WTC11 (cell line): ENCODE measurements around the gene ZC3H7B. TPM values are rescaled to one million over a fixed set of nuclear protein-coding genes. Genes with fewer than 3 reads are reported as not detected.
A peak's percentile ranks its signal among the peaks of the same experiment; 100 is the strongest.

ENCODE experiments used
- ATAC-seq: fragments of 200-7000 bp; cut with Tn5 transposase; 2 replicates; pipeline ENCODE4 v1.10.0; 2021; ENCODE audit warnings: mild to moderate bottlenecking, moderate library complexity
- CTCF ChIA-PET: fragments of 300-600 bp; sonication (Branson Sonifier 250); formaldehyde crosslinking; loops from one replicate; lab custom pipeline; 2021; ENCODE audit warnings: antibody characterized with exemption; lab: Charles Lee
- POLR2A ChIA-PET: fragments of 350-600 bp; sonication (Branson Sonifier 250); formaldehyde crosslinking; loops from one replicate; lab custom pipeline; 2021; ENCODE audit warnings: antibody characterized with exemption; lab: Charles Lee
- DNase-seq: peaks from one replicate; pipeline ENCODE4 v3.0.0; 2021; ENCODE audit warnings: low spot score
- H3K27ac Mint-ChIP-seq: 2 replicates; pipeline ENCODE4 v1.8.0; 2021; ENCODE audit warnings: mixed read lengths
- H3K27me3 Mint-ChIP-seq: 2 replicates; pipeline ENCODE4 v1.8.0; 2021; ENCODE audit warnings: low read depth, mild to moderate bottlenecking, moderate library complexity, mixed read lengths
- H3K36me3 Mint-ChIP-seq: 2 replicates; pipeline ENCODE4 v1.8.0; 2021; ENCODE audit warnings: mixed read lengths
- H3K4me1 Mint-ChIP-seq: 2 replicates; pipeline ENCODE4 v1.8.0; 2022; ENCODE audit warnings: mixed read lengths
- H3K4me3 Mint-ChIP-seq: 2 replicates; pipeline ENCODE4 v1.8.0; 2021; ENCODE audit warnings: mild to moderate bottlenecking, moderate library complexity, mixed read lengths
- H3K9me3 Mint-ChIP-seq: 2 replicates; pipeline ENCODE4 v1.8.0; 2021; ENCODE audit warnings: mixed read lengths
- CDX4 ChIP-seq: fragments of 250-450 bp; sonication (Bioruptor Pico); IDR thresholded peaks from 2 replicates; pipeline ENCODE4 v1.9.0; 2021; ENCODE audit warnings: moderate library complexity, mild to moderate bottlenecking, inconsistent platforms, borderline replicate concordance
- CREB1 ChIP-seq: sonication (generic); formaldehyde crosslinking; IDR thresholded peaks from 2 replicates; pipeline ENCODE4 v1.8.0; 2023; ENCODE audit warnings: mild to moderate bottlenecking, missing genetic modification reagents
- CTCF ChIP-seq: fragments of 200-600 bp; IDR thresholded peaks from 2 replicates; pipeline ENCODE4 v1.8.0; 2022; ENCODE audit warnings: antibody characterized with exemption
- E2F1 ChIP-seq: sonication (generic); formaldehyde crosslinking; IDR thresholded peaks from 2 replicates; pipeline ENCODE4 v1.8.0; 2022; ENCODE audit warnings: mild to moderate bottlenecking, missing genetic modification reagents
- ERG ChIP-seq: fragments of 250-450 bp; sonication (Bioruptor Pico); IDR thresholded peaks from 2 replicates; pipeline ENCODE4 v1.8.0; 2021; ENCODE audit warnings: mild to moderate bottlenecking
- FOXP1 ChIP-seq: sonication (generic); formaldehyde crosslinking; IDR thresholded peaks from 2 replicates; pipeline ENCODE4 v1.8.0; 2022; ENCODE audit warnings: missing genetic modification reagents, mild to moderate bottlenecking, moderate library complexity, borderline replicate concordance
- JAZF1 ChIP-seq: fragments of 250-450 bp; sonication (Bioruptor Pico); IDR thresholded peaks from 2 replicates; pipeline ENCODE4 v1.9.0; 2021; ENCODE audit warnings: moderate library complexity, mild to moderate bottlenecking, inconsistent platforms
- JUN ChIP-seq: sonication (generic); formaldehyde crosslinking; IDR thresholded peaks from 2 replicates; pipeline ENCODE4 v1.8.0; 2023; ENCODE audit warnings: mild to moderate bottlenecking, missing genetic modification reagents
- PREB ChIP-seq: sonication (generic); formaldehyde crosslinking; IDR thresholded peaks from 2 replicates; pipeline ENCODE4 v1.8.1; 2022; ENCODE audit warnings: mild to moderate bottlenecking, missing genetic modification reagents, moderate library complexity, borderline replicate concordance
- PRRX2 ChIP-seq: fragments of 250-450 bp; sonication (Bioruptor Pico); IDR thresholded peaks from 2 replicates; pipeline ENCODE4 v1.8.0; 2021; ENCODE audit warnings: mild to moderate bottlenecking
- ZNF317 ChIP-seq: sonication (generic); formaldehyde crosslinking; IDR thresholded peaks from 2 replicates; pipeline ENCODE4 v1.8.1; 2023; ENCODE audit warnings: low read depth, mild to moderate bottlenecking, moderate library complexity, missing genetic modification reagents, borderline replicate concordance
- total RNA-seq: library from RNA; stranded (reverse); gene quantifications from 3 replicates; pipeline ENCODE4 v1.2.3, GENCODE V29; 2021
- TF ChIP-seq, protein P1 (sequence below): sonication (generic); formaldehyde crosslinking; IDR thresholded peaks from 2 replicates; pipeline ENCODE4 v1.8.0; 2023; ENCODE audit warnings: missing genetic modification reagents, mild to moderate bottlenecking, borderline replicate concordance
- TF ChIP-seq, protein P2 (sequence below): sonication (generic); formaldehyde crosslinking; IDR thresholded peaks from 2 replicates; pipeline ENCODE4 v1.8.1; 2023; ENCODE audit warnings: mild to moderate bottlenecking, missing genetic modification reagents, borderline replicate concordance
- TF ChIP-seq, protein P3 (sequence below): sonication (generic); formaldehyde crosslinking; IDR thresholded peaks from 2 replicates; pipeline ENCODE4 v1.8.1; 2022; ENCODE audit warnings: low read depth, missing genetic modification reagents, borderline replicate concordance
- TF ChIP-seq, protein P4 (sequence below): sonication (generic); formaldehyde crosslinking; IDR thresholded peaks from 2 replicates; pipeline ENCODE4 v1.8.1; 2023; ENCODE audit warnings: mild to moderate bottlenecking, missing genetic modification reagents, moderate library complexity

The ZC3H7B gene
- total RNA-seq, 1 experiment from 2014 or later, result 64.7 TPM

GRCh38 chr22:41382098-41382578 lies 80.8 kb downstream of the ZC3H7B start:
- H3K9me3 Mint-ChIP-seq, result no peaks in the 10 kb centered on the region
- DNase-seq, result peak; percentile 70
- ChIA-PET POLR2A (interaction anchor here (0.9 to 3.7 kb wide), 18 partner anchors 9 to 431 kb away, joined by 3 to 24 read pairs (median 5); partner anchors contain the start of genes ACO2, PHF5A, PMM1 and POLR3H), CTCF (interaction anchor here (0.7 to 3.3 kb wide), 21 partner anchors 15 to 239 kb away, joined by 3 to 42 read pairs (median 6); partner anchors contain the start of genes ACO2, DESI1, PHF5A and PMM1)
- H3K4me1 Mint-ChIP-seq, result peaks cover 21% of the 10 kb centered on the region
- peak overlapping the region; percentile 49; the same call in 1 of the 2 replicates for H3K27ac Mint-ChIP-seq
- ATAC-seq, result peak; percentile 44
- no peaks in the 10 kb centered on the region for H3K36me3 Mint-ChIP-seq
- H3K4me3 Mint-ChIP-seq, result peak overlapping the region; percentile 75
- TF ChIP-seq FOXP1 (CRISPR knock-in tag), result no peak
- TF ChIP-seq ZNF317 (CRISPR knock-in tag), result no peak
- no peak for TF ChIP-seq CTCF
- TF ChIP-seq CDX4 (CRISPR knock-in tag), result no peak
- TF ChIP-seq JUN (CRISPR knock-in tag), result no peak
- peaks cover 4% of the 10 kb centered on the region for H3K27me3 Mint-ChIP-seq

DNA sequence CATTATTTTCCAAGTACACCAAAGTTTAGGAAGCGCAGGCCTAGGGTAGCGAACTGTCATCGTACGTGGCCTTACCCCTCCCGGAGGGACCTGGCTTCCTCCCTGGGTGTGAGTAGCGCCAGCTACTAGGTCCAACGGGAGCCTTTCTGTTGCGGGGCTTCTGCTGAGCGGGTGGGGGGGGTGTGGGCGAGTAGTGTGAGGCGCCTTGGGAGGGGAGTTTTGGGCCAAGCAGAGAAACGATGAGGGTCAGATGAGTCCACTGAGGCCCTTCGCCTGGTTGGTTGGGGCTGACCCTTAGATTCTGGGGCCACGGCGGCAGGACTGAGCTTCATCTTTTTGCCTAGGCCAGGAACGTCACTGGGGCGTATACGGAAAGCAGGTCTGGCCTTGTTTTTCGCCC lies 81.3 kb downstream of the ZC3H7B start:
- ATAC-seq (no peak), DNase-seq (no peak)
- Mint-ChIP-seq H3K4me1 (peaks cover 21% of the 10 kb centered on the region), H3K27me3 (peaks cover 4% of the 10 kb centered on the region), H3K9me3 (no peaks in the 10 kb centered on the region), H3K4me3 (peak overlapping the region; percentile 75), H3K27ac (no peak overlapping the region), H3K36me3 (no peaks in the 10 kb centered on the region)
- CTCF ChIA-PET, result interaction anchor here (1.1 to 3.3 kb wide), 13 partner anchors 15 to 214 kb away, joined by 3 to 42 read pairs (median 8); partner anchors contain the start of genes ACO2, PHF5A and PMM1
- POLR2A ChIA-PET, result interaction anchor here (1.2 to 3.7 kb wide), 9 partner anchors 9 to 207 kb away, joined by 4 to 24 read pairs (median 6); partner anchors contain the start of genes ACO2, PHF5A, PMM1 and RANGAP1
- no peak for TF ChIP-seq E2F1 (CRISPR knock-in tag)
- TF ChIP-seq, protein P1, sequence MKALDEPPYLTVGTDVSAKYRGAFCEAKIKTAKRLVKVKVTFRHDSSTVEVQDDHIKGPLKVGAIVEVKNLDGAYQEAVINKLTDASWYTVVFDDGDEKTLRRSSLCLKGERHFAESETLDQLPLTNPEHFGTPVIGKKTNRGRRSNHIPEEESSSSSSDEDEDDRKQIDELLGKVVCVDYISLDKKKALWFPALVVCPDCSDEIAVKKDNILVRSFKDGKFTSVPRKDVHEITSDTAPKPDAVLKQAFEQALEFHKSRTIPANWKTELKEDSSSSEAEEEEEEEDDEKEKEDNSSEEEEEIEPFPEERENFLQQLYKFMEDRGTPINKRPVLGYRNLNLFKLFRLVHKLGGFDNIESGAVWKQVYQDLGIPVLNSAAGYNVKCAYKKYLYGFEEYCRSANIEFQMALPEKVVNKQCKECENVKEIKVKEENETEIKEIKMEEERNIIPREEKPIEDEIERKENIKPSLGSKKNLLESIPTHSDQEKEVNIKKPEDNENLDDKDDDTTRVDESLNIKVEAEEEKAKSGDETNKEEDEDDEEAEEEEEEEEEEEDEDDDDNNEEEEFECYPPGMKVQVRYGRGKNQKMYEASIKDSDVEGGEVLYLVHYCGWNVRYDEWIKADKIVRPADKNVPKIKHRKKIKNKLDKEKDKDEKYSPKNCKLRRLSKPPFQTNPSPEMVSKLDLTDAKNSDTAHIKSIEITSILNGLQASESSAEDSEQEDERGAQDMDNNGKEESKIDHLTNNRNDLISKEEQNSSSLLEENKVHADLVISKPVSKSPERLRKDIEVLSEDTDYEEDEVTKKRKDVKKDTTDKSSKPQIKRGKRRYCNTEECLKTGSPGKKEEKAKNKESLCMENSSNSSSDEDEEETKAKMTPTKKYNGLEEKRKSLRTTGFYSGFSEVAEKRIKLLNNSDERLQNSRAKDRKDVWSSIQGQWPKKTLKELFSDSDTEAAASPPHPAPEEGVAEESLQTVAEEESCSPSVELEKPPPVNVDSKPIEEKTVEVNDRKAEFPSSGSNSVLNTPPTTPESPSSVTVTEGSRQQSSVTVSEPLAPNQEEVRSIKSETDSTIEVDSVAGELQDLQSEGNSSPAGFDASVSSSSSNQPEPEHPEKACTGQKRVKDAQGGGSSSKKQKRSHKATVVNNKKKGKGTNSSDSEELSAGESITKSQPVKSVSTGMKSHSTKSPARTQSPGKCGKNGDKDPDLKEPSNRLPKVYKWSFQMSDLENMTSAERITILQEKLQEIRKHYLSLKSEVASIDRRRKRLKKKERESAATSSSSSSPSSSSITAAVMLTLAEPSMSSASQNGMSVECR (CRISPR knock-in tag), result no peak
- TF ChIP-seq, protein P2, sequence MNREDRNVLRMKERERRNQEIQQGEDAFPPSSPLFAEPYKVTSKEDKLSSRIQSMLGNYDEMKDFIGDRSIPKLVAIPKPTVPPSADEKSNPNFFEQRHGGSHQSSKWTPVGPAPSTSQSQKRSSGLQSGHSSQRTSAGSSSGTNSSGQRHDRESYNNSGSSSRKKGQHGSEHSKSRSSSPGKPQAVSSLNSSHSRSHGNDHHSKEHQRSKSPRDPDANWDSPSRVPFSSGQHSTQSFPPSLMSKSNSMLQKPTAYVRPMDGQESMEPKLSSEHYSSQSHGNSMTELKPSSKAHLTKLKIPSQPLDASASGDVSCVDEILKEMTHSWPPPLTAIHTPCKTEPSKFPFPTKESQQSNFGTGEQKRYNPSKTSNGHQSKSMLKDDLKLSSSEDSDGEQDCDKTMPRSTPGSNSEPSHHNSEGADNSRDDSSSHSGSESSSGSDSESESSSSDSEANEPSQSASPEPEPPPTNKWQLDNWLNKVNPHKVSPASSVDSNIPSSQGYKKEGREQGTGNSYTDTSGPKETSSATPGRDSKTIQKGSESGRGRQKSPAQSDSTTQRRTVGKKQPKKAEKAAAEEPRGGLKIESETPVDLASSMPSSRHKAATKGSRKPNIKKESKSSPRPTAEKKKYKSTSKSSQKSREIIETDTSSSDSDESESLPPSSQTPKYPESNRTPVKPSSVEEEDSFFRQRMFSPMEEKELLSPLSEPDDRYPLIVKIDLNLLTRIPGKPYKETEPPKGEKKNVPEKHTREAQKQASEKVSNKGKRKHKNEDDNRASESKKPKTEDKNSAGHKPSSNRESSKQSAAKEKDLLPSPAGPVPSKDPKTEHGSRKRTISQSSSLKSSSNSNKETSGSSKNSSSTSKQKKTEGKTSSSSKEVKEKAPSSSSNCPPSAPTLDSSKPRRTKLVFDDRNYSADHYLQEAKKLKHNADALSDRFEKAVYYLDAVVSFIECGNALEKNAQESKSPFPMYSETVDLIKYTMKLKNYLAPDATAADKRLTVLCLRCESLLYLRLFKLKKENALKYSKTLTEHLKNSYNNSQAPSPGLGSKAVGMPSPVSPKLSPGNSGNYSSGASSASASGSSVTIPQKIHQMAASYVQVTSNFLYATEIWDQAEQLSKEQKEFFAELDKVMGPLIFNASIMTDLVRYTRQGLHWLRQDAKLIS (CRISPR knock-in tag), result no peak
- TF ChIP-seq JAZF1 (CRISPR knock-in tag), result no peak
- TF ChIP-seq, protein P3, sequence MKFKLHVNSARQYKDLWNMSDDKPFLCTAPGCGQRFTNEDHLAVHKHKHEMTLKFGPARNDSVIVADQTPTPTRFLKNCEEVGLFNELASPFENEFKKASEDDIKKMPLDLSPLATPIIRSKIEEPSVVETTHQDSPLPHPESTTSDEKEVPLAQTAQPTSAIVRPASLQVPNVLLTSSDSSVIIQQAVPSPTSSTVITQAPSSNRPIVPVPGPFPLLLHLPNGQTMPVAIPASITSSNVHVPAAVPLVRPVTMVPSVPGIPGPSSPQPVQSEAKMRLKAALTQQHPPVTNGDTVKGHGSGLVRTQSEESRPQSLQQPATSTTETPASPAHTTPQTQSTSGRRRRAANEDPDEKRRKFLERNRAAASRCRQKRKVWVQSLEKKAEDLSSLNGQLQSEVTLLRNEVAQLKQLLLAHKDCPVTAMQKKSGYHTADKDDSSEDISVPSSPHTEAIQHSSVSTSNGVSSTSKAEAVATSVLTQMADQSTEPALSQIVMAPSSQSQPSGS (CRISPR knock-in tag), result no peak
- no peak for TF ChIP-seq ERG (CRISPR knock-in tag)
- TF ChIP-seq, protein P4, sequence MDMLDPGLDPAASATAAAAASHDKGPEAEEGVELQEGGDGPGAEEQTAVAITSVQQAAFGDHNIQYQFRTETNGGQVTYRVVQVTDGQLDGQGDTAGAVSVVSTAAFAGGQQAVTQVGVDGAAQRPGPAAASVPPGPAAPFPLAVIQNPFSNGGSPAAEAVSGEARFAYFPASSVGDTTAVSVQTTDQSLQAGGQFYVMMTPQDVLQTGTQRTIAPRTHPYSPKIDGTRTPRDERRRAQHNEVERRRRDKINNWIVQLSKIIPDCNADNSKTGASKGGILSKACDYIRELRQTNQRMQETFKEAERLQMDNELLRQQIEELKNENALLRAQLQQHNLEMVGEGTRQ, result no peak
- TF ChIP-seq CREB1 (CRISPR knock-in tag), result no peak
- TF ChIP-seq PREB (CRISPR knock-in tag), result no peak
- TF ChIP-seq PRRX2, result no peak
